Endothelial cell (in vitro differentiated cells): ENCODE data around the gene SLF2. TPM values are rescaled to one million over a fixed set of nuclear protein-coding genes. Genes with fewer than 3 reads are reported as not detected.
A peak's percentile ranks its signal among the peaks of the same experiment; 100 is the strongest.

Experiments
- DNase-seq: peaks from one replicate; pipeline ENCODE4 v3.0.0; 2021; ENCODE audit warnings: low spot score
- H3K27ac Mint-ChIP-seq: one replicate; pipeline ENCODE4 v1.8.0; 2021; ENCODE audit warnings: mixed read lengths, inconsistent platforms; ENCODE audit not compliant: unreplicated experiment
- H3K27me3 Mint-ChIP-seq: one replicate; pipeline ENCODE4 v1.8.0; 2021; ENCODE audit warnings: mild to moderate bottlenecking, moderate library complexity, mixed read lengths, inconsistent platforms; ENCODE audit not compliant: unreplicated experiment
- H3K36me3 Mint-ChIP-seq: one replicate; pipeline ENCODE4 v1.8.0; 2021; ENCODE audit warnings: mild to moderate bottlenecking, low read depth, mixed read lengths, inconsistent platforms; ENCODE audit not compliant: unreplicated experiment
- H3K4me1 Mint-ChIP-seq: one replicate; pipeline ENCODE4 v1.8.0; 2021; ENCODE audit warnings: mild to moderate bottlenecking, mixed read lengths, inconsistent platforms; ENCODE audit not compliant: unreplicated experiment
- H3K4me3 Mint-ChIP-seq: one replicate; pipeline ENCODE4 v1.8.0; 2021; ENCODE audit warnings: mild to moderate bottlenecking, mixed read lengths, inconsistent platforms; ENCODE audit not compliant: unreplicated experiment
- H3K9me3 Mint-ChIP-seq: one replicate; pipeline ENCODE4 v1.8.0; 2021; ENCODE audit warnings: mixed read lengths, inconsistent platforms; ENCODE audit not compliant: unreplicated experiment
- total RNA-seq: library from RNA; stranded (reverse); fragmentation: NEBNext Ultra II Directional; extraction: Animal tissue kit (Norgen Biotek cat#: 25700); gene quantifications from one replicate; pipeline ENCODE4 v1.2.1, GENCODE V29; 2021; ENCODE audit not compliant: unreplicated experiment
- TF ChIP-seq, protein P1 (sequence below): fragments of 200-600 bp; sonication (generic); IDR thresholded peaks from one replicate; pipeline ENCODE4 v1.5.0; 2021; ENCODE audit warnings: antibody characterized with exemption; ENCODE audit not compliant: unreplicated experiment

SLF2 gene
- total RNA-seq, 1 donor from 2014 or later = 31.2 TPM

DNA sequence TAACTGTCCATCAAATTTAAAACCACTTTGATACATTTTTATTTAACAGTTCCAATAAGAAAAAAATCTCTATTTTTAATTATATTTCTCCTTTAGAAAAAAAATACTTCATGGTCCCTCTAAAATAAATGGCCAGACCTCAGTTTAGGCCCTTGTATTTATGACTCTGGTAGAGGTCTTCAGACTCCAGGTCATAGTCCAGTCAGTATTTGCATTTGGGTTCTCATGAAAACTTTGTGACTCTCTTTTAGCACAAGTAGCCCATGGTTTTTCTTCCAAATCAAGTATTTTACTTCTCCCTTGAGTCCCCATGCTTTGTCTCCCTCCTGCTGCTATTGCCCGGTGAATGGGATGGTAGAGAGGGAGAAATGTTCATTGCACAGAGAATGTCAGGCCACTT is 51.1 kb downstream of the SLF2 start:
- DNase-seq = no peak
- TF ChIP-seq, protein P1, sequence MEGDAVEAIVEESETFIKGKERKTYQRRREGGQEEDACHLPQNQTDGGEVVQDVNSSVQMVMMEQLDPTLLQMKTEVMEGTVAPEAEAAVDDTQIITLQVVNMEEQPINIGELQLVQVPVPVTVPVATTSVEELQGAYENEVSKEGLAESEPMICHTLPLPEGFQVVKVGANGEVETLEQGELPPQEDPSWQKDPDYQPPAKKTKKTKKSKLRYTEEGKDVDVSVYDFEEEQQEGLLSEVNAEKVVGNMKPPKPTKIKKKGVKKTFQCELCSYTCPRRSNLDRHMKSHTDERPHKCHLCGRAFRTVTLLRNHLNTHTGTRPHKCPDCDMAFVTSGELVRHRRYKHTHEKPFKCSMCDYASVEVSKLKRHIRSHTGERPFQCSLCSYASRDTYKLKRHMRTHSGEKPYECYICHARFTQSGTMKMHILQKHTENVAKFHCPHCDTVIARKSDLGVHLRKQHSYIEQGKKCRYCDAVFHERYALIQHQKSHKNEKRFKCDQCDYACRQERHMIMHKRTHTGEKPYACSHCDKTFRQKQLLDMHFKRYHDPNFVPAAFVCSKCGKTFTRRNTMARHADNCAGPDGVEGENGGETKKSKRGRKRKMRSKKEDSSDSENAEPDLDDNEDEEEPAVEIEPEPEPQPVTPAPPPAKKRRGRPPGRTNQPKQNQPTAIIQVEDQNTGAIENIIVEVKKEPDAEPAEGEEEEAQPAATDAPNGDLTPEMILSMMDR = no peak
- Mint-ChIP-seq H3K4me1 (peaks cover 16% of the 10 kb centered on the region), H3K36me3 (peaks cover 17% of the 10 kb centered on the region), H3K4me3 (no peak overlapping the region), H3K27ac (no peak overlapping the region), H3K27me3 (peaks cover 2% of the 10 kb centered on the region), H3K9me3 (no peaks in the 10 kb centered on the region)

DNA sequence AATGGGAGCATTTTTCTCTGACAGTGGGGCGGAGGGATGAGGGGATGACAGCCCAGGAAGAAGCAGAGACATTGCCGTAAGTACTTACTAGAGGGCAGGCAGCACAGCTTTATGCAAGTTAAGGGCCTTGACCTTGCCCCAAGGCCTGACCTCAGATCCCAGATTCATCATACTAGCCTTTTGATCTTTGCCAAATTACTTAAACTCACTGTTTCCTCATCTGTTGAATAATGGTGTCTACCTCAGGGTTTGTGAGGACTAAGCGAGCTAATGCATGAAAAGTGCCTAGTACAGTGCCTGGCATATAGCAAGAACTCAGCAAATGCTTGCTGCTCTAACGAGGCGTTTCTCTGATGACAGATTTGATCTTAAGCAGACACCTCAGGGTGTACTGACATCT is 53.1 kb downstream of the SLF2 start:
- Mint-ChIP-seq H3K4me1 (peaks cover 13% of the 10 kb centered on the region), H3K27me3 (peaks cover 5% of the 10 kb centered on the region), H3K27ac (no peak overlapping the region), H3K9me3 (no peaks in the 10 kb centered on the region), H3K36me3 (peaks cover 6% of the 10 kb centered on the region), H3K4me3 (no peak overlapping the region)
- DNase-seq = no peak
- TF ChIP-seq, protein P1 = no peak

DNA sequence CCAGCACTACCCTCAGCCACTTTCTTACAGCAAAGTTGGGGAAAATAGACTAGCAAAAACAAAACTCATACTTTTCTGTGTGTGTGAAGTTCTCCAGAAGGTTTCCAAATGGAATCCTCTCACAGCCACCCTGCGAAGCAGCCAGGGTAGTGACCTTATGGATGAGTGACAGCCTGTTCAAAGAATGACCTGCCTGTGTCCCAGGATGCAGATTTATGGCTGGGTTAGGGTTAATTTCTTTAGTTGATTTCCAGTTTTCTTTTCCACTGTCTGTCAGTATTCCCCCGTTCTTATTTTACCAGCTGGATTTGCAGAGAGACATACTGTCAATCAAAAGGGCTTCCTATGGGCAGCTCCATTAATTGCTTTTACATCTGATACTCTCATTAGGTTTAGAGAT is 54.1 kb downstream of the SLF2 start:
- no peak overlapping the region for H3K27ac Mint-ChIP-seq
- no peak for DNase-seq
- H3K9me3 Mint-ChIP-seq = no peaks in the 10 kb centered on the region
- H3K36me3 Mint-ChIP-seq = peaks cover 6% of the 10 kb centered on the region
- no peak overlapping the region for H3K4me3 Mint-ChIP-seq
- TF ChIP-seq, protein P1 = no peak
- H3K27me3 Mint-ChIP-seq = peaks cover 9% of the 10 kb centered on the region
- H3K4me1 Mint-ChIP-seq = peaks cover 14% of the 10 kb centered on the region

DNA sequence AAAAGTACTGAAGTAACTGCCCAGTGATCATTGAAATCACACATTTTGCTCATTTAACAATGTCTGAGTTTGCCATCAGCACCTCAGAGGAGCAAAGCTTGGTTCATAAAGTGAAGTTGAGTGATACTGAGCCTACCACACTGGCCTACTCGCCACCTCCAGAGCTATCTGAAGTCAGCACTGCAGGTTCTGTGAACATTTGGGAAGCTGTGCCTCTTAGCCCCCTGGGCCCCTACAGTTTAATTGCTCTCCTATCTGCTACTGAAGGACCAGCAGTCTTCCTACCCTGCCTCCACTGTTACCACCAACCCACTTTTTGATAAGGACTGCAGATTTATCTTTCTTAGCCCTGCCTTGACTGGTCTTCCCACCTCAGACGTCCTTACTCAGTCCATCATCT is 54.6 kb downstream of the SLF2 start:
- Mint-ChIP-seq H3K36me3 (peaks cover 6% of the 10 kb centered on the region), H3K4me1 (peaks cover 14% of the 10 kb centered on the region), H3K27ac (no peak overlapping the region), H3K9me3 (no peaks in the 10 kb centered on the region), H3K4me3 (no peak overlapping the region), H3K27me3 (peaks cover 11% of the 10 kb centered on the region)
- no peak for DNase-seq
- TF ChIP-seq, protein P1 = no peak

DNA sequence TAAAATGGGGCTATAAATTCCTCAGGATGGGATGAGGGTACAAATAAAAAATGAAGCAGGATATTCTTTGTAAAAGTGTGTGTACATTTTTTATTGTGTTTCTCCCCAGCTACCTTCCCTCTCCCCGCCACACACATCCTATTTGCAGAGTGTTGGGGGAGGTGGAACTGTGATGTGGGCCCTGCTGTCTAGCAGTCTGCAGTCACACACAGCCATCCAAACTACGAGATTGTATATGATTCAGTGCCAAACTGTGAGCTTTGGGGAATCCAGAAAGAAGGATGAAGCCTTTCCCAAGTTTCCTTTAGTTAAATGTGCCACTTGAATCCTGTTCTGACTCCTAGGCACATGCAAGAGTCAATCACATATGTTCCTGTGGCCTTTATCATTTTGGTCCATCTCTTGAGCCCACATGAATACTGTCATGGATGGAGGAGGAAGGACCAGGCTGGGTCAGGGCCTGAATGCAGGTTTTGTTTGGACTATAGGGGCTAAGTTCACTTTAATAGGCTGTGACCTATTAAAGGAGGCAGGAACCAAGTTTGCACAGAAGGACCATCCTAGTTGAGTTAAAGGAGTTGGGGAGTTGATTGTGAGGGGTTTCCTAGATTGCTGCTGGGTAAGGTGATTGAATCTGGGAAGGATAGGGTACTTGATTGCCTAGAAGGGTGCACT is 55.4 kb downstream of the SLF2 start:
- Mint-ChIP-seq H3K27ac (peak overlapping the region; percentile 59), H3K4me3 (peak overlapping the region; percentile 76), H3K4me1 (peaks cover 14% of the 10 kb centered on the region), H3K27me3 (peaks cover 14% of the 10 kb centered on the region), H3K36me3 (no peaks in the 10 kb centered on the region), H3K9me3 (no peaks in the 10 kb centered on the region)
- no peak for DNase-seq
- TF ChIP-seq, protein P1 = no peak
